ENCODE data around the gene ELF4.
A peak's percentile ranks its signal among the peaks of the same experiment; 100 is the strongest.

DNA sequence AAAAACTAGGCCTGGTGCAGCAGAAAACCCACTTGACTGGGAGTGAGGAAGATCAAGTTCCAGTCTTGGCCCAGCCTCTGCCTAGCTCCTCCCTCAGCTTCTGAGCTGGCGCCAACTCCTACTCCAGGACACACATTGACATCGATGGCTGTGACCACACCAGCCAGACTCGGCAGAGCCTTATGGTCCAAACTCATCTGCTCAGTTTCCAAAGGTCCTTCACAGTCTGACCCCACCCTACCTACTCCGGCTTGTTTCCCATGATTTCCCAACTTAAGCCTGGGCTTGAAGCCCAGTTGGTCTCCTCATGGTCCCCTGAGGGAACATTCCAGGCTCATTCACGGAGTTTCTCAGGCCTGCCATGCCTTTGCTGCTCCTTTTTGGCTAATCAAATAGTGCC lies 10.1 kb downstream of the ELF4 start:
- peak; percentile 34 to 36 for TF ChIP-seq POLR2AphosphoS5 (IDR thresholded peaks at IDR 0.05)
- TF ChIP-seq, protein P1, sequence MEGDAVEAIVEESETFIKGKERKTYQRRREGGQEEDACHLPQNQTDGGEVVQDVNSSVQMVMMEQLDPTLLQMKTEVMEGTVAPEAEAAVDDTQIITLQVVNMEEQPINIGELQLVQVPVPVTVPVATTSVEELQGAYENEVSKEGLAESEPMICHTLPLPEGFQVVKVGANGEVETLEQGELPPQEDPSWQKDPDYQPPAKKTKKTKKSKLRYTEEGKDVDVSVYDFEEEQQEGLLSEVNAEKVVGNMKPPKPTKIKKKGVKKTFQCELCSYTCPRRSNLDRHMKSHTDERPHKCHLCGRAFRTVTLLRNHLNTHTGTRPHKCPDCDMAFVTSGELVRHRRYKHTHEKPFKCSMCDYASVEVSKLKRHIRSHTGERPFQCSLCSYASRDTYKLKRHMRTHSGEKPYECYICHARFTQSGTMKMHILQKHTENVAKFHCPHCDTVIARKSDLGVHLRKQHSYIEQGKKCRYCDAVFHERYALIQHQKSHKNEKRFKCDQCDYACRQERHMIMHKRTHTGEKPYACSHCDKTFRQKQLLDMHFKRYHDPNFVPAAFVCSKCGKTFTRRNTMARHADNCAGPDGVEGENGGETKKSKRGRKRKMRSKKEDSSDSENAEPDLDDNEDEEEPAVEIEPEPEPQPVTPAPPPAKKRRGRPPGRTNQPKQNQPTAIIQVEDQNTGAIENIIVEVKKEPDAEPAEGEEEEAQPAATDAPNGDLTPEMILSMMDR (IDR thresholded peaks at IDR 0.05), result no peak

Measured in esophagus muscularis mucosa (tissue), 3 donors.